Fibroblast of villous mesenchyme (primary cell): ENCODE data around the gene KRTAP10-5. TPM values are rescaled to one million over a fixed set of nuclear protein-coding genes. Genes with fewer than 3 reads are reported as not detected.

Source experiments
- total RNA-seq: library from RNA; depleted of rRNA; stranded (reverse); fragments of >200 nt; gene quantifications from 2 replicates; pipeline ENCODE4 v1.2.3, GENCODE V29; 2012

Gene KRTAP10-5
- total RNA-seq, 1 donor, result not detected

Other genes starting within 250 kb of the KRTAP10-5 start
- 9.5 and 17.4 TPM in 2 replicates for gene CFAP410, start 241.2 kb downstream of the KRTAP10-5 start, total RNA-seq
- under 0.01 and 0.32 TPM in 2 replicates for gene TRPM2, start 227.0 kb downstream of the KRTAP10-5 start, total RNA-seq
- gene LRRC3, start 125.1 kb downstream of the KRTAP10-5 start, total RNA-seq, result under 0.01 and 0.64 TPM in 2 replicates
- gene KRTAP10-1, start 40.4 kb downstream of the KRTAP10-5 start, total RNA-seq, result not detected in 2 replicates
- gene KRTAP10-2, start 29.1 kb downstream of the KRTAP10-5 start, total RNA-seq, result not detected in 2 replicates
- gene KRTAP10-3, start 21.8 kb downstream of the KRTAP10-5 start, total RNA-seq, result not detected in 2 replicates
- gene KRTAP10-4, start 6.9 kb downstream of the KRTAP10-5 start, total RNA-seq, result not detected in 2 replicates
- not detected in 2 replicates for gene KRTAP10-6, start 11.9 kb upstream of the KRTAP10-5 start, total RNA-seq
- not detected in 2 replicates for gene KRTAP10-7, start 20.0 kb upstream of the KRTAP10-5 start, total RNA-seq
- not detected in 2 replicates for gene KRTAP10-8, start 31.5 kb upstream of the KRTAP10-5 start, total RNA-seq
- not detected in 2 replicates for gene KRTAP10-9, start 46.5 kb upstream of the KRTAP10-5 start, total RNA-seq
- not detected in 2 replicates for gene KRTAP10-10, start 56.8 kb upstream of the KRTAP10-5 start, total RNA-seq
- not detected in 2 replicates for gene KRTAP10-11, start 65.8 kb upstream of the KRTAP10-5 start, total RNA-seq
- not detected in 2 replicates for gene KRTAP12-4, start 74.1 kb upstream of the KRTAP10-5 start, total RNA-seq
- not detected in 2 replicates for gene KRTAP12-3, start 77.3 kb upstream of the KRTAP10-5 start, total RNA-seq
- gene KRTAP12-2, start 86.3 kb upstream of the KRTAP10-5 start, total RNA-seq, result not detected in 2 replicates
- gene KRTAP12-1, start 101.6 kb upstream of the KRTAP10-5 start, total RNA-seq, result not detected in 2 replicates
- not detected in 2 replicates for gene KRTAP10-12, start 116.6 kb upstream of the KRTAP10-5 start, total RNA-seq
- gene TSPEAR, start 131.0 kb upstream of the KRTAP10-5 start, total RNA-seq, result under 0.01 TPM in 1 of 2 replicates, not detected in the other
- 86.7 and 88.5 TPM in 2 replicates for gene UBE2G2, start 221.2 kb upstream of the KRTAP10-5 start, total RNA-seq
- gene SUMO3, start 237.5 kb upstream of the KRTAP10-5 start, total RNA-seq, result 81.5 and 102 TPM in 2 replicates